ENCODE measurements around the gene TMTC1.

GRCh38 chr12:29562110-29562804, 221.5 kb downstream of the TMTC1 start:
- TF ChIP-seq POLR2A (IDR thresholded peaks at IDR 0.05) = no peak
- TF ChIP-seq, protein P1, sequence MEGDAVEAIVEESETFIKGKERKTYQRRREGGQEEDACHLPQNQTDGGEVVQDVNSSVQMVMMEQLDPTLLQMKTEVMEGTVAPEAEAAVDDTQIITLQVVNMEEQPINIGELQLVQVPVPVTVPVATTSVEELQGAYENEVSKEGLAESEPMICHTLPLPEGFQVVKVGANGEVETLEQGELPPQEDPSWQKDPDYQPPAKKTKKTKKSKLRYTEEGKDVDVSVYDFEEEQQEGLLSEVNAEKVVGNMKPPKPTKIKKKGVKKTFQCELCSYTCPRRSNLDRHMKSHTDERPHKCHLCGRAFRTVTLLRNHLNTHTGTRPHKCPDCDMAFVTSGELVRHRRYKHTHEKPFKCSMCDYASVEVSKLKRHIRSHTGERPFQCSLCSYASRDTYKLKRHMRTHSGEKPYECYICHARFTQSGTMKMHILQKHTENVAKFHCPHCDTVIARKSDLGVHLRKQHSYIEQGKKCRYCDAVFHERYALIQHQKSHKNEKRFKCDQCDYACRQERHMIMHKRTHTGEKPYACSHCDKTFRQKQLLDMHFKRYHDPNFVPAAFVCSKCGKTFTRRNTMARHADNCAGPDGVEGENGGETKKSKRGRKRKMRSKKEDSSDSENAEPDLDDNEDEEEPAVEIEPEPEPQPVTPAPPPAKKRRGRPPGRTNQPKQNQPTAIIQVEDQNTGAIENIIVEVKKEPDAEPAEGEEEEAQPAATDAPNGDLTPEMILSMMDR (IDR thresholded peaks at IDR 0.05) = no peak

All from heart left ventricle (tissue), 13 donors.